ENCODE data around the gene DPYSL4.

Gene DPYSL4

GRCh38 chr10:132165416-132165980 lies 21.2 kb upstream of the DPYSL4 start:
- TF ChIP-seq CTCF (IDR thresholded peaks at IDR 0.05; ENCODE audit: low read depth, low read length, missing control alignments), result no peak
- DNase-seq, result no peak
- Histone ChIP-seq H3K27ac (no peak overlapping the region), H3K4me3 (ENCODE audit: low read depth, low read length) (no peak overlapping the region), H3K27me3 (replicated peaks) (no peaks in the 10 kb centered on the region), H3K36me3 (replicated peaks) (no peaks in the 10 kb centered on the region)
- in situ Hi-C loops (cut with HindIII; ENCODE audit: low pct_ligation_motif_present, low sequenced_read_pairs), result no loop called here

GRCh38 chr10:132166216-132166950 lies 20.4 kb upstream of the DPYSL4 start:
- in situ Hi-C loops (cut with HindIII; ENCODE audit: low pct_ligation_motif_present, low sequenced_read_pairs), result no loop called here
- H3K27ac ChIP-seq, result no peak overlapping the region
- no peaks in the 10 kb centered on the region for H3K27me3 ChIP-seq (replicated peaks)
- DNase-seq, result no peak
- no peaks in the 10 kb centered on the region for H3K36me3 ChIP-seq (replicated peaks)
- H3K4me3 ChIP-seq (ENCODE audit: low read depth, low read length), result no peak overlapping the region
- TF ChIP-seq CTCF (IDR thresholded peaks at IDR 0.05; ENCODE audit: low read depth, low read length, missing control alignments), result no peak

GRCh38 chr10:132167041-132167674 lies 19.6 kb upstream of the DPYSL4 start:
- Histone ChIP-seq H3K4me3 (ENCODE audit: low read depth, low read length) (no peak overlapping the region), H3K36me3 (replicated peaks) (no peaks in the 10 kb centered on the region), H3K27ac (no peak overlapping the region), H3K27me3 (replicated peaks) (no peaks in the 10 kb centered on the region)
- no peak for TF ChIP-seq CTCF (IDR thresholded peaks at IDR 0.05; ENCODE audit: low read depth, low read length, missing control alignments)
- in situ Hi-C loops (cut with HindIII; ENCODE audit: low pct_ligation_motif_present, low sequenced_read_pairs), result no loop called here
- no peak for DNase-seq

GRCh38 chr10:132167976-132168375 lies 18.8 kb upstream of the DPYSL4 start:
- in situ Hi-C loops (cut with HindIII; ENCODE audit: low pct_ligation_motif_present, low sequenced_read_pairs), result no loop called here
- no peak overlapping the region for H3K4me3 ChIP-seq (ENCODE audit: low read depth, low read length)
- H3K27ac ChIP-seq, result no peak overlapping the region
- H3K36me3 ChIP-seq (replicated peaks), result no peaks in the 10 kb centered on the region
- no peak for TF ChIP-seq CTCF (IDR thresholded peaks at IDR 0.05; ENCODE audit: low read depth, low read length, missing control alignments)
- no peak for DNase-seq
- no peaks in the 10 kb centered on the region for H3K27me3 ChIP-seq (replicated peaks)

- no peak overlapping the region for H3K27ac ChIP-seq
- in situ Hi-C loops (cut with HindIII; ENCODE audit: low pct_ligation_motif_present, low sequenced_read_pairs), result no loop called here
- TF ChIP-seq CTCF (IDR thresholded peaks at IDR 0.05; ENCODE audit: low read depth, low read length, missing control alignments), result no peak
- H3K27me3 ChIP-seq (replicated peaks), result no peaks in the 10 kb centered on the region
- H3K4me3 ChIP-seq (ENCODE audit: low read depth, low read length), result no peak overlapping the region
- H3K36me3 ChIP-seq (replicated peaks), result no peaks in the 10 kb centered on the region
- no peak for DNase-seq
These were observed 18.1 kb upstream of the DPYSL4 start for GRCh38 chr10:132168571-132169030.

Data from brain microvascular endothelial cell (primary cell).